NCI-H2227 treated with DMSO at 0.1 percent for 48 hours (cell line): Measurements from ENCODE around the gene MEF2A.
"Not testable (repeated sequence)": the region's sequence is repeated elsewhere in the genome, so short reads cannot be mapped to it uniquely, and the experiment has no call there.

Experiments
- DNase-seq: peaks from one replicate; lab custom pipeline; 2025; lab: John Stamatoyannopoulos, UW

The MEF2A gene

GRCh38 chr15:99731336-99732123, 165.7 kb downstream of the MEF2A start:
- no peak for DNase-seq

DNA sequence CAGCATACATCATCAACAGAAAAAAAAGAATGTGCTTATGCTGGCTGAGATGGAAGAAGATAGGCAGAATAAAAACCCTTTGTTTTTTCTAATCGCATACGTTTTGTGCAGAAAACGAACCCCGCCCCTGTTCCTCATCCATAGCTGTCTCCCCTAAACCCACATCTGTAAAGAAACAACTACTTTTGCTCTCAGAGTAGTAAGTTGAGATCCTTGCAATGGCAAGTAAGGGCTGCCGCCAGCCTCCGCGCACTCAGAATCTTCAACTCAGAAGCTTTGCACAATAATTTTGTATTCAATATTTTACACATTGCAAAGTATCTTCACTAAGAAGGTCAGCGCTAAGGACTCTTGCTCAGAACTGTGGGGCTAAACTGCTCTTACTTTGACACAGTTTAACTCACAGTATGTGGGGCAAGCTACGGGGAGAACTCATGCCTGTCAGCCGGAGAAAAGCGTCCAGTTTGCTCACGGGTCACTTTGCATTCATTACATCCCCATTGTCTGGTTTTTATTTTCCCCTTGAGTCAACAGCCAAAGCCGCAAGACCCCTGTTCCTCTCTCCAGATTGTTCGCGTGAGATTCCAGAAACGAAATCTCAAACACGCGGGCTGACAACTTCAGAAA, 166.5 kb downstream of the MEF2A start:
- no peak for DNase-seq

- DNase-seq: no peak
These were observed 167.0 kb downstream of the MEF2A start for GRCh38 chr15:99732751-99733267.

GRCh38 chr15:99733268-99734039, 167.7 kb downstream of the MEF2A start, which contains the start of gene LYSMD4:
TSS of gene LYSMD4 (minus strand) at chr15:99733437. CDS start at chr15:99731999, 1,438 bp downstream.
- peak; percentile 87 for DNase-seq

DNA sequence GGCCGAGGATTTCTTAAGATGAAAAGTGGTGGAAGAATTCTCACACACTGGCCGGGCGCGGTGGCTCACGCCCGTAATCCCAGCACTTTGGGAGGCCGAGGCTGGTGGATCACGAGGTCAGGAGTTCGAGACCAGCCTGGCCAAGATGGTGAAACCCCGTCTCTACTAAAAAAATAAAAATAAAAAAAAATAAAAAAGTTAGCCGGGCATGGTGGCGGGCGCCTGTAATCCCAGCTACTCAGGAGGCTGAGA, 168.2 kb downstream of the MEF2A start:
- DNase-seq: not testable (repeated sequence)

DNA sequence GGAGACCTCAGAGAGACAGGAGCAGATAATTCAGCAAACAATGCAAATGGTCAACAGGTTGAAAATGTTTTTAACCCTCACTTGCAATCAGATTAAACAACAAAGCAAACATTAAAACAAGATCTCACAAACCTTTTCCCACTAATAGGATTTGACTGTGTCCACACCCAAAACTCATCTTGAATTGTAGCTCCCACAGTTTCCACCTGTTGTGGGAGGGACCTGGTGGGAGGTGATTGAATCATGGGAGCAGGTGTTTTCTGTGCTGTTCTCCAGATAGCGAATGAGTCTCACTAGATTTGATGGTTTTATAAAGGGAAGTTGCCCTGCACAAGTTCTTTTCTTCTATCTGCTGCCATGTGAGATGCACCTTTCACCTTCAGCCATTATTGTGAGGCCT, 168.8 kb downstream of the MEF2A start:
- DNase-seq: no peak

DNA sequence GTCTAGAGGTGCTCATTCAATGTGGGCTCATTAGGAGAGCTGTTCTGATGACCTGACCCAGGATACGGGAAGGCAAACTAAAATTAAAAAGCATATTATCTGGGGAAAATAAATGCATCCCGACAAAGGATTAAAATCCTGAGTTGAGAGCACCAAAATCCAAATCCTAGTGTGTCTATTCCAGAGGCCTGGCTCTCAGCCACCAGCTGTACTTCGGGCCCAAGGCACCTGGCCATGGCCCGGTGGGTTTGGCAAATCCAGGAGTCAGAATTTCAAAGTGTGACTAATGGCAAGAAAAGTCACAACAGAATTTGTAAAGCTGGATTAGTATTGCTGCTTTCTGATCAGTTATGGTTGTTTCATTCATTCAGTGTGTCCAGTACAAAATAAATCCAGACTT, 170.1 kb downstream of the MEF2A start:
- DNase-seq: no peak

GRCh38 chr15:99736702-99737101, 170.9 kb downstream of the MEF2A start:
- DNase-seq: no peak

DNA sequence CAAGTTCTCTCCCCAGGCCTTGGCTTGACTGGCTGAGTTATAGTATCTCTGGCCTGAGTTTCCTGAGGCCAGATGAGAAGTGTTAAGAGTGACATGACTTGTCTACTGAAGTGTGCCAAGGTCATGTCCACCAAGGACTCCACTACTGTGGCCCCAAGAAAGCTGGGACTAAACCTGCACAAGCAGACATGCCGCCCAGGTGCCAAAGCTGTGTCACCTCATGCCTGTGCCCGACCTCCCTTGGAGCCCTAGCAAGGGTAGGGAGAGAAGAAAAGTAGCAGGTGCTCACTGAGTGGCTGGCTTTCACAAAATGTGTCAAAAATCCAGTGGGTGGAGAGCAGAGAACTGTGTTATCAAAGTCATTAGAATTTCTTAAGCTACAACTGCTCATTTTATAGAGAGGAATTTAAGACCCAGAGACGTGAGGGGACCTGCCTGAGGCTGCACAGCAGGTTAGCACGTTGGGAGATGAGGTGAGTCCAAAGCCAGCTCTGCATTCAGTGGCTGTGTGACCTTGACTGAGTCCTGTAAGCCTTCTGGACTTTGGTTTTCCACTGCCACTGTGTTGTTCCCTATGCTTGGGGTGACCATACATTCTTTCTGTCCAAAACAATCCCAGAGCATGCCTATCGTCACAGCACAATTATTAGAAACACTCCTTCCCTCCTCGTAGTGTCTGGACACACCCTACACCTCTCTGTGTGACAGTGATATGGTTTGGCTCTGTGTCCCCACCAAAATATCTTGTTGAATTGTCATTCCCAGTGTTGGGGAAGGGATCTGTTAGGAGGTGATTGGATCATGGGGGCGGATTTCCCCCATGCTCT, 172.4 kb downstream of the MEF2A start:
- DNase-seq: no peak

GRCh38 chr15:99741835-99742234, 176.1 kb downstream of the MEF2A start:
- no peak for DNase-seq

- no peak for DNase-seq
These were observed 178.4 kb downstream of the MEF2A start for GRCh38 chr15:99744142-99744541.

DNA sequence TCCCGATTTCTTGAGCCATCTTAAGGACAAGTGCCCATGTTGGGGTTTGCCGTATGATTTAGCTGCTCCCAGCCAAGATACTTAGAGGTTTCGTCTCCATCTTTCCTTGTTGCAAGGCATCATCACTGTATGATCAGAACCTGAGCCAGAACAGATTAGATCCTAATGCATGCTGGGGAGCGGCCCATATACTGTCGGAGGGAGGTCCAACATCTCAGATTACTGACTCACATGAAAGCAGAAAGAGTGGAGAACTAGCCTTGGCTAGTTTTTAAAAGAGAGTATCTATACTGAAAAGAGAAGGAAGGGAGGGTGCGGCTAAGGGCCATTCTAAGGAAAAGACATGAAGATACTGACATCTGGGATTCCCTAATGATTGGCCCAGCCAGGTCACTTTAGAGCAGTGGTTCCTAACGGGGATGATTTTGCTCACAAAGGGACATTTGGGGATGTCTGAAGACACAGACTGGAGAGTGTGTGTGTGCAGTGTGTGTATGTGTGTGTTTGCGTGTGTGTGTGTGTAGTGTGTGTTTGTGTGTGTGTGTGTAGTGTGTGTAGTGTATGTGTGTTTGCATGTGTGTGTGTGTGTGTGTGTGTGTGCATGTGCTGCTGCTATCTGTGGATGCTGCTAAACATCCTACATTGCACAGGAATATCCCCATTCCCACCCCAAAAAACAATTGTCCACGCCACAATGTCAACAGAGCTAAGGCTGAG, 179.7 kb downstream of the MEF2A start:
- DNase-seq: no peak

- no peak for DNase-seq
These were observed 183.6 kb downstream of the MEF2A start for GRCh38 chr15:99749386-99749785.

DNA sequence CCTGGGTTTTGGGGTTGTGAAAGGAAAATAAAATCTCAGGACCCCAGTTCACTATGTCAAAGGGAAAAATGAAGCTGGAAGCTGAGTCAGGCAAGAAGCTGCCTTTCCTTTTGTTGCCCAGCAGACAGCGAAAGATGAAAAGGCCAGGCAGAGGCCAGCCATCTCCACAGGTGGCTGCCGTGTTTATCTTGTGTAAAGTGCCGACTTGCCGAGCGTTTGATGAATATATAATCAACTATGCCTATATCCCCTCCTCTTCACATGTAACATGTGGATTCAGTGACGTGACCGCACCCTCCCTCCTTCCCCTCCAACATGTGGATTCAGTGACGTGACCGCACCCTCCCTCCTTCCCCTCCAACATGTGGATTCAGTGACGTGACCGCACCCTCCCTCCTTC, 184.5 kb downstream of the MEF2A start:
- DNase-seq: not testable (repeated sequence)

GRCh38 chr15:99752556-99752955, 186.8 kb downstream of the MEF2A start:
- DNase-seq: no peak

- no peak for DNase-seq
These were observed 187.3 kb downstream of the MEF2A start for GRCh38 chr15:99753066-99753465.

DNA sequence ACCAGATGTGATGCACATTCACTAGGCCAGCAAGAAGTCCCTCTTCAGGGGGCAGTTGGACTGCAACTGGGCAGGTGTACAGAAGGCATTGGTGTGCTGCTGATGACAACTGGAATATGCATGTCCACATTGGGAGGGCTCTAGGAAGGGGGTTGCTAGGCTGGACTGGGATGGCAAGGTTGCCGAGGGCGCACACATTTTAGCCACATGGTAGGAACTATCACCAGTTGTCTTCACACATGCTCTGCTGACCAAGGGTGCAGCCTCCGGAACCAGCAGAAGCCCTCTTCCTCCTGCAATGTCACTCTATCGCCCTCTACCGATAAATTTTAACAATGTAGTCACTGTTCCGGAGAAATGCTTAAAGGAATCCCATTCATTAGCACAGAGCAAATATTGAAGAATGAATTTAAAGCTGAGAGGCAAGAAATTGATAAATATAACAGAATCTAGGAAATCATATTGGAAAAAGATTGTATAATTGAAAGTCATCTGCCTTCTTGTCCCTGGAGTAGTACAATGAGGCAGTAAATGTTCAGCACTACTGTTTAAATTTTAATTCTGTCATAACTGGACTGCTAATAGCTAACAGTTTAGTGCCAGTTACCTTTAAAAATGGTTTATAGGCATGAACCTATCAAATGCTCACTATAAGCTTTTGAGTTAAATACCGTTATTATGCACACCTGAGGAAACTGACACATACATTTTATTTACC, 190.1 kb downstream of the MEF2A start:
- peak; percentile 10 for DNase-seq

DNA sequence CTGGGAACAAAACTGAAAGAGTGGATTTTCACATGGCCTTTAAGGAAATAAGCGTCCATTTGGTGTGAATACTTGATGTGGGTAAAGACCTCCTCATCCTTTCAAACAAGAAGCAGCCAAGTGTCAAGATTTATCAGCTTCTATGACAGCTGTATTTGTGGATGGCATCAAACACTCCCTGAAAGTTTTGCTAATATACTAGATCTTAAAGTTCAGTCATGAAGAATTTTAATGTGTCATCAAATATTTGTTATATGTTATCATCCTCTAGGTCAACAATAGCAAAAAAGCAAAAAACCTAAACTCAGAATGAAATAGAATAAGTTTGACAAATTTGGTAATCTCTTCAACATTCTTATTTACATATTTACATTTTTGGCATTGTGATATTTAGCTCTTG, 196.5 kb downstream of the MEF2A start:
- DNase-seq: no peak

DNA sequence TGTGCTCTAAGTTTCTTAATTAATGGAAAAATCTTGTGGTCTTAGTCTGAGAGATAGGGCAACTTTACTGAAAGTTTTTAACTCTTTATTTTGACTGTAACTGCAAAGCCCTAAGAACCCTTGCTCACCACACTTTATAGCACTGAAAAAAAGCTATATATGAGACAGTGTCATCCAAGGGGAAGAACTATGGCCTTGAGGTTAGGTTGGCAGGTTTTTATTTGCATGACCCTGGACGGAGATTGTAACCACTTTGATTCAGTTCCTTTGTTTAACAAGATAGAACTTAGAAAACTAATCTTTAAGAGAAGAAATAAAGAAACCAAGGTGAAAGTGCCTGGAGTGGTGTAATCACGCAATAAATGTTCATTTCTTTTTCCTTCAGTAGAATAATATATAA, 198.0 kb downstream of the MEF2A start:
- DNase-seq: no peak

GRCh38 chr15:99764522-99764921, 198.7 kb downstream of the MEF2A start:
- DNase-seq: no peak
